Ascending aorta (tissue), 2 donors: ENCODE measurements around the gene TMEM108. TPM values are rescaled to one million over a fixed set of nuclear protein-coding genes. Genes with fewer than 3 reads are reported as not detected.

ENCODE experiments used
- DNase-seq, 2 donors: peaks; one replicate each; pipeline ENCODE4 v3.0.0-alpha.2; 2019; ENCODE audit warnings: low spot score in 2 of 2
- H3K27ac ChIP-seq, 2 donors: fragments of 200-600 bp; sonication (generic); one replicate each; pipeline ENCODE4 v1.5.1; 2016 to 2017; ENCODE audit warnings: mild to moderate bottlenecking in 1 of 2
- H3K27me3 ChIP-seq: fragments of 200-600 bp; sonication (generic); one replicate; pipeline ENCODE4 v1.5.1; 2017
- H3K36me3 ChIP-seq, 2 donors: fragments of 200-600 bp; sonication (generic); one replicate each; pipeline ENCODE4 v1.5.1; 2016
- H3K4me1 ChIP-seq, 2 donors: fragments of 200-600 bp; sonication (generic); one replicate each; pipeline ENCODE4 v1.5.1; 2016 to 2017; ENCODE audit warnings: mild to moderate bottlenecking in 1 of 2
- H3K4me3 ChIP-seq, 2 donors: fragments of 200-600 bp; sonication (generic); one replicate each; pipeline ENCODE4 v1.5.1; 2016 to 2017; ENCODE audit warnings: mild to moderate bottlenecking in 1 of 2
- H3K9me3 ChIP-seq, 2 donors: fragments of 200-600 bp; sonication (generic); one replicate each; pipeline ENCODE4 v1.5.1; 2016
- intact Hi-C: fragments of 100-400 bp; cut with DNase I; formaldehyde crosslinking; loops from one replicate; pipeline ENCODE4 v1.15.1; 2023
- total RNA-seq: library from RNA; depleted of rRNA; stranded (reverse); fragments of >200 nt; gene quantifications from one replicate; pipeline ENCODE4 v1.1.0, GENCODE V29; 2016
- TF ChIP-seq, protein P1 (sequence below), 3 experiments: fragments of 200-600 bp in 2 of 3; fragments of 450-650 bp in 1 of 3; sonication (generic) in 2 of 3; IDR thresholded peaks; one replicate each; pipeline ENCODE4 v1.5.1; 2016 to 2019; ENCODE audit warnings: antibody characterized with exemption in 3 of 3, mild to moderate bottlenecking in 1 of 3, moderate library complexity in 1 of 3

Gene TMEM108
- total RNA-seq, 1 donor from 2014 or later: not detected

DNA sequence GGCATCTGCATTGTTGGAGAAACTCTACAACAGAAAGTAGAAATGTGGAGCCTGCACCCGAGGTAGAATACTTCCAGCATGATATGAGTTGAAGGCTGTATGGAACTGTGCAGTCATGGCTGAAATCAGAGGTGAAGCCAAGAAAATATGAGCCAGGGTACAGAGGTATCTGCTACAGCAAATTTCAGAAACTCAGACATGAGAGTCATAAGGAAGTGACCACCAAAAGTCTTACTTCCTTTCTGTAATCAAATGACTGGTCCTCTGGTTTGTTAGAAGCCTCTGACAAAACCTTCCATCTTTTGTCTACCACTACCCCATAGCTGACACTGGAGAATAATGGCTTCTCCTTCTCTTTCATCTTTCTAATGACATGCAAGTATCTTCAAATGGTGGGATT lies 159.4 kb downstream of the TMEM108 start:
- no peak for DNase-seq
- Histone ChIP-seq H3K27me3 (no peaks in the 10 kb centered on the region), H3K4me1 (no peaks in the 10 kb centered on the region), H3K9me3 (no peaks in the 10 kb centered on the region), H3K36me3 (no peaks in the 10 kb centered on the region), H3K27ac (no peak overlapping the region), H3K4me3 (no peak overlapping the region)
- TF ChIP-seq, protein P1, sequence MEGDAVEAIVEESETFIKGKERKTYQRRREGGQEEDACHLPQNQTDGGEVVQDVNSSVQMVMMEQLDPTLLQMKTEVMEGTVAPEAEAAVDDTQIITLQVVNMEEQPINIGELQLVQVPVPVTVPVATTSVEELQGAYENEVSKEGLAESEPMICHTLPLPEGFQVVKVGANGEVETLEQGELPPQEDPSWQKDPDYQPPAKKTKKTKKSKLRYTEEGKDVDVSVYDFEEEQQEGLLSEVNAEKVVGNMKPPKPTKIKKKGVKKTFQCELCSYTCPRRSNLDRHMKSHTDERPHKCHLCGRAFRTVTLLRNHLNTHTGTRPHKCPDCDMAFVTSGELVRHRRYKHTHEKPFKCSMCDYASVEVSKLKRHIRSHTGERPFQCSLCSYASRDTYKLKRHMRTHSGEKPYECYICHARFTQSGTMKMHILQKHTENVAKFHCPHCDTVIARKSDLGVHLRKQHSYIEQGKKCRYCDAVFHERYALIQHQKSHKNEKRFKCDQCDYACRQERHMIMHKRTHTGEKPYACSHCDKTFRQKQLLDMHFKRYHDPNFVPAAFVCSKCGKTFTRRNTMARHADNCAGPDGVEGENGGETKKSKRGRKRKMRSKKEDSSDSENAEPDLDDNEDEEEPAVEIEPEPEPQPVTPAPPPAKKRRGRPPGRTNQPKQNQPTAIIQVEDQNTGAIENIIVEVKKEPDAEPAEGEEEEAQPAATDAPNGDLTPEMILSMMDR (IDR thresholded peaks at IDR 0.05): no peak
- intact Hi-C loops: no loop called here

DNA sequence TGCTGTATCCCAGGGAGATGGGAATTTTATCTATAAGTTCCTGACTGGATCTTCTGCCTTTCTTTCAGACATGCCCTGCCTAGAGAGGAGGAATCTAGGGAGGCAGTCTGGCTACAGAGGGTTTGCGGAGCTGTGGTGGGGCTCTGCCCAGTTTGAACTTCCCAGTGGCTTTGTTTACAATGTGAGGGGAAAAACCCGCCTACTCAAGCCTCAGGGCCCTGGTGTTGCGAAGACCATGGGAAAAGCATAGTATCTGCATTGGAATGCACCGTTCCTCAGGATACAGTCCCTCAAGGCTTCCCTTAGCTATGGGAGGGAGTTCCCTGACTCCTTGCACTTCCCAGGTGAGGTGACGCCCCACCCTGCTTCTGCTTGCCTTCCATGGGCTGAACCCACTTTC lies 168.7 kb downstream of the TMEM108 start:
- Histone ChIP-seq H3K36me3 (no peaks in the 10 kb centered on the region), H3K9me3 (no peaks in the 10 kb centered on the region), H3K27me3 (no peaks in the 10 kb centered on the region), H3K4me1 (peaks cover 0 to 8% of the 10 kb centered on the region in 2 donors), H3K4me3 (no peak overlapping the region), H3K27ac (no peak overlapping the region)
- intact Hi-C loops: no loop called here
- no peak for DNase-seq
- TF ChIP-seq, protein P1 (IDR thresholded peaks at IDR 0.05): no peak

DNA sequence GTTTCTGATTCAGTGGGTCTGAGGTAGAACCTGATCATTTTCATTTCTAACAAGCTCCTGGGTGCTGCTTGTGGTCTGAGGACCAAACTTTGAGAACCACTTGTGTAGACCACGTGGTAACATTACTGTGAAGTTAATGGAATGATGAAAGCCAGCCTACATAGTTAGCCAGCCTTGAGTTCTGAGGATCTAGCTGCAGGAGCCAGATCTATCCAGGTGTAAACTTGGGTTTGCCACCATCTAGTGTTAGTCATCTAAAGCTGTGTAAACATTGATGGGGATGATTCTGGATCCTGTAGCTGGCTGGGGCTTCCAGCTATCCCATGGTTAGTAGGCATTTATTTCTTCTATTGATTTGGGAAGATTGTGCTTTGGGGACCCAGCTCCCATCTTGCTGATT lies 170.0 kb downstream of the TMEM108 start:
- TF ChIP-seq, protein P1 (IDR thresholded peaks at IDR 0.05): no peak
- H3K27ac ChIP-seq: no peak overlapping the region
- no peaks in the 10 kb centered on the region for H3K9me3 ChIP-seq
- intact Hi-C loops: no loop called here
- H3K4me3 ChIP-seq: no peak overlapping the region
- H3K4me1 ChIP-seq: peaks cover 0 to 9% of the 10 kb centered on the region in 2 donors
- no peaks in the 10 kb centered on the region for H3K36me3 ChIP-seq
- DNase-seq: no peak
- H3K27me3 ChIP-seq: no peaks in the 10 kb centered on the region

DNA sequence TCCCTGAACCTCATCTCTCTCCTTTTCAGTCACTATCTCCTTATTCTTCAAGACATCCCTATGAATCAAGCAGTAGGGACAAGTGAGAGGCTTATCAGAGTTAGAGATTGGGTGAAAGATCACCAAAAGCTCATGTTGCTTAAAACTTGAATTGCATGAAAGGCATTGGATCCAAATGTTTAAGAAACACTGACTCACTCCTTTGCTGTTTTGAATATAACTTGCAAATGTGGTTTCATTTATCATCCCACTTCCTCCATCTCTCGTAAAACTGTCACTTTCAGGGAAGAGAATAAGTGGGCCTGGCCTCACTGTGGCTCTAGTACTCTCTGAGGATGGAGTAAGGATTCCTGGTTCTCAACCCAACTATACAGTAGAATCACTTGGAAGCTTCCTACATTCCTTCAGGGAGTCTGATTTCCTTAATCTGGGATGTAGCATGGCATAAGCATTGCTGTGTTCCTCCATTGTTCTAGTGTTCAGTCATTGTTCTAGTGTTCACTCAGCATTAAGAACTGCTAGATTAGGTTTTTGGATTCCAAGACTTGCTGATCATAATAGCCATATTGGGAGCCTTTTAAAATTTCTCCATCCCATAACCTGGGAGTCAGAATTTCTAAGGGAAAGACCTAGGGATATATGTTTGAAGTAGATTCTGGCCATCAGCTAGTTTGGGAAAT lies 171.8 kb downstream of the TMEM108 start:
- no peaks in the 10 kb centered on the region for H3K36me3 ChIP-seq
- TF ChIP-seq, protein P1 (IDR thresholded peaks at IDR 0.05): no peak
- intact Hi-C loops: no loop called here
- H3K4me1 ChIP-seq: peaks cover 0 to 9% of the 10 kb centered on the region in 2 donors
- no peak for DNase-seq
- H3K9me3 ChIP-seq: no peaks in the 10 kb centered on the region
- H3K27ac ChIP-seq: no peak overlapping the region
- no peaks in the 10 kb centered on the region for H3K27me3 ChIP-seq
- no peak overlapping the region for H3K4me3 ChIP-seq

DNA sequence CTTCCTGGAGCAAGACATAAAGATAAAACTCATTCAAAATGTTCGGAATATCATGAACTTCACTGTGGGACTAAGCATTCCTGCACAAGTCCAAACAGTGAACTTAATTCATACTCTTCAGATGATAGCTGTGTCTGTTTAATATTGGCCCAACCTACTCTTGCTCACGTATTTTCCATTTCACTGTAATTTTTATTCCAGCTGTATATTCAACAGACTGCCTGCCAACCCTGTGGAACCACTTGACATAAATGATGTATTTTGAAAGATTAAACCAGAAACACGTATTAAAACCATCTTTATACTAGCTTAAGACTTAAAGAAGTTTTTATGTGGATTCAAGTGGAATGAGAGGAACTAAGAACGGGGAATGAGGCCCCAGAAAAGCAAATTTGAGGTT lies 172.5 kb downstream of the TMEM108 start:
- Histone ChIP-seq H3K27me3 (no peaks in the 10 kb centered on the region), H3K4me1 (peaks cover 0 to 9% of the 10 kb centered on the region in 2 donors), H3K9me3 (no peaks in the 10 kb centered on the region), H3K27ac (no peak overlapping the region), H3K36me3 (no peaks in the 10 kb centered on the region), H3K4me3 (no peak overlapping the region)
- TF ChIP-seq, protein P1 (IDR thresholded peaks at IDR 0.05): no peak
- intact Hi-C loops: no loop called here
- no peak for DNase-seq

DNA sequence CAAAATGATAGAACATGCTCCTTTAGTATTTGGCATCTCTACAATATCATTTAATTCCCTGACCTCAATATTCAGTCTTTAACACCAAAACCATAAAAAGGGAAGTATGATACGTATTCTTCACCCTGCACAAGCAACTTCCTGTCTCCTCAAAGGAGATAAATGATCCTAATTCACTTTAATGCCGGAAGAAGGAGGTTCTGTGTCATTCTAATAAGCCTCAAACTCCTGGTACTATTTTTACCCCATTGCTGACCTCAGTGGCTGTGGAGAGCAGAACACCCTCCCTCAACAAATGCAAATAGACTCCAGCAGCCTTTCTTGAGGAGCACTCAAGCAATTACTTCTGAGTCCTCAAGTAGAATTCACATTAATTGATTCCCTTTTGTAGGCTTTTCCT lies 173.3 kb downstream of the TMEM108 start:
- no peak for DNase-seq
- H3K4me1 ChIP-seq: peaks cover 0 to 9% of the 10 kb centered on the region in 2 donors
- intact Hi-C loops: no loop called here
- H3K27me3 ChIP-seq: no peaks in the 10 kb centered on the region
- H3K27ac ChIP-seq: no peak overlapping the region
- H3K9me3 ChIP-seq: no peaks in the 10 kb centered on the region
- TF ChIP-seq, protein P1 (IDR thresholded peaks at IDR 0.05): no peak
- no peaks in the 10 kb centered on the region for H3K36me3 ChIP-seq
- H3K4me3 ChIP-seq: no peak overlapping the region
